K562 (cell line): ENCODE results near the gene RPH3AL. TPM values are rescaled to one million over a fixed set of nuclear protein-coding genes. Genes with fewer than 3 reads are reported as not detected.

Source experiments
- ATAC-seq: fragments of 200-7000 bp; cut with Tn5 transposase; 3 replicates; pipeline ENCODE4 v1.9.1; 2020; ENCODE audit warnings: moderate library complexity
- BruUV-seq: library from RNA; stranded (reverse); fragments of 400-500 nt; replicated peaks from 2 replicates; lab custom pipeline; 2021; lab: Mats Ljungman, UMichigan
- CTCF ChIA-PET: fragments of 300-600 bp; formaldehyde crosslinking; extraction: SDS; loops from one replicate; lab custom pipeline; 2021; ENCODE audit warnings: low intra/inter-chr PET ratio; lab: Yijun Ruan, JAX
- POLR2A ChIA-PET: fragments of 300-600, 350-650 bp; sonication (Branson Sonifier 250); formaldehyde crosslinking; extraction: SDS; loops from one replicate; lab custom pipeline; 2021; ENCODE audit warnings: antibody characterized with exemption, inconsistent platforms; lab: Yijun Ruan, JAX
- DNase-seq, 4 experiments: peaks; one replicate each; pipeline versions ENCODE4 v3.0.0 to v3.0.0-alpha.2; 2011 to 2018; ENCODE audit warnings: low spot score in 3 of 4, mixed read lengths in 3 of 4; ENCODE audit errors: extremely low read depth in 1 of 4
- FAIRE-seq: peaks from 2 replicates; lab custom pipeline; 2011; peaks lifted over from hg19 to GRCh38; lab: Jason Lieb, UNC
- H2AFZ ChIP-seq: 2 replicates; pipeline ENCODE4 v1.6.0; 2011; ENCODE audit warnings: low read depth, low read length, control low read depth, inconsistent platforms
- H3K27ac ChIP-seq: fragments of 200-600 bp; 3 replicates; pipeline ENCODE4 v1.8.0; 2011; ENCODE audit warnings: low read depth, mild to moderate bottlenecking, control low read depth, inconsistent platforms, low read length, moderate library complexity, mixed read lengths; ENCODE audit errors: extremely low read depth
- H3K27me3 ChIP-seq, 2 experiments: fragments of 300-600 bp in 1 of 2; 2 replicates in 1 of 2; 3 replicates in 1 of 2; pipeline versions ENCODE4 v1.6.0 to v1.8.0; 2011; ENCODE audit warnings: inconsistent platforms in 2 of 2, low read length in 2 of 2, mild to moderate bottlenecking in 1 of 2, mixed read lengths in 1 of 2, moderate library complexity in 1 of 2; ENCODE audit not compliant: control insufficient read depth in 2 of 2, insufficient read depth in 2 of 2
- H3K36me3 ChIP-seq: fragments of 300-600 bp; 3 replicates; pipeline ENCODE4 v1.8.0; 2011; ENCODE audit warnings: mild to moderate bottlenecking, low read length, inconsistent platforms; ENCODE audit not compliant: control insufficient read depth, insufficient read depth
- H3K4me1 ChIP-seq, 2 experiments: fragments of 200-600 bp in 1 of 2; replicated peaks in 1 of 2; 2 replicates in 1 of 2; 3 replicates in 1 of 2; pipeline versions ENCODE4 v1.5.1 to v1.8.0; 2011; ENCODE audit warnings: inconsistent platforms in 2 of 2, low read length in 2 of 2, mild to moderate bottlenecking in 1 of 2, mixed read lengths in 1 of 2, moderate library complexity in 1 of 2; ENCODE audit not compliant: control insufficient read depth in 2 of 2, insufficient read depth in 2 of 2
- H3K4me2 ChIP-seq: 2 replicates; pipeline ENCODE4 v1.6.1; 2011; ENCODE audit warnings: low read length, control low read depth, inconsistent platforms, mixed read lengths; ENCODE audit not compliant: insufficient read depth
- H3K4me3 ChIP-seq: fragments of 200-600 bp; sonication (generic), shearing (Covaris generic); 2 replicates; pipeline ENCODE4 v1.5.1; 2016; ENCODE audit warnings: control low read depth, inconsistent platforms
- H3K79me2 ChIP-seq: fragments of 200-600 bp; 3 replicates; pipeline ENCODE4 v1.8.0; 2011; ENCODE audit warnings: low read length, inconsistent platforms; ENCODE audit not compliant: control insufficient read depth, insufficient read depth
- H3K9ac ChIP-seq, 2 experiments: 2 replicates each; pipeline versions ENCODE4 v1.6.0 to v1.6.1; 2011; ENCODE audit warnings: low read depth in 2 of 2, low read length in 2 of 2, control low read depth in 1 of 2, inconsistent platforms in 1 of 2, mild to moderate bottlenecking in 1 of 2, mixed read lengths in 1 of 2; ENCODE audit not compliant: insufficient read depth in 1 of 2
- H3K9me1 ChIP-seq: one replicate; pipeline ENCODE4 v1.6.0; 2011; ENCODE audit warnings: inconsistent platforms, mild to moderate bottlenecking, low read length, moderate library complexity; ENCODE audit not compliant: control insufficient read depth, insufficient read depth
- H3K9me3 ChIP-seq: replicated peaks from 2 replicates; pipeline ENCODE4 v1.5.1; 2011; ENCODE audit warnings: low read depth, low read length, inconsistent platforms; ENCODE audit not compliant: control insufficient read depth, insufficient read depth
- H4K20me1 ChIP-seq: replicated peaks from 2 replicates; pipeline ENCODE4 v1.6.1; 2011; ENCODE audit warnings: low read length, inconsistent platforms, mixed read lengths; ENCODE audit not compliant: control insufficient read depth, insufficient read depth
- CBX3 ChIP-seq, 2 experiments: IDR thresholded peaks; 1 replicate in 1 of 2; 2 replicates in 1 of 2; pipeline ENCODE4 v1.6.1; 2012; ENCODE audit warnings: inconsistent platforms in 2 of 2, low read length in 2 of 2, borderline replicate concordance in 1 of 2, control low read depth in 1 of 2
- CC2D1A ChIP-seq: fragments of 450-650 bp; IDR thresholded peaks from 2 replicates; pipeline ENCODE4 v1.6.1; 2017; ENCODE audit warnings: mild to moderate bottlenecking
- EGR1 ChIP-seq: fragments of 450-650 bp; conservative IDR thresholded peaks from 2 replicates; pipeline ENCODE4 v1.6.1; 2017; ENCODE audit warnings: mild to moderate bottlenecking
- FIP1L1 ChIP-seq: fragments of 200-400 bp; formaldehyde crosslinking; IDR thresholded peaks from 2 replicates; pipeline ENCODE4 v1.6.1; 2018; ENCODE audit warnings: mild to moderate bottlenecking, low read depth, low read length; ENCODE audit not compliant: poor library complexity, severe bottlenecking
- GTF3C2 ChIP-seq: IDR thresholded peaks from 3 replicates; pipeline ENCODE4 v1.6.1; 2011; ENCODE audit warnings: borderline replicate concordance, mild to moderate bottlenecking, moderate library complexity; ENCODE audit not compliant: insufficient read length; ENCODE audit errors: extremely low read depth
- KLF6 ChIP-seq: fragments of 250-450 bp; sonication (Bioruptor Pico); IDR thresholded peaks from 2 replicates; pipeline ENCODE4 v1.4.0; 2020; ENCODE audit warnings: mild to moderate bottlenecking, moderate library complexity, borderline replicate concordance
- POLR3A ChIP-seq: IDR thresholded peaks from 2 replicates; pipeline ENCODE4 v1.6.1; 2011; ENCODE audit warnings: borderline replicate concordance, mild to moderate bottlenecking, moderate library complexity; ENCODE audit not compliant: insufficient read length, insufficient read depth; ENCODE audit errors: extremely low read depth
- PREB ChIP-seq: sonication (generic); formaldehyde crosslinking; IDR thresholded peaks from 2 replicates; pipeline ENCODE4 v1.8.1; 2023; ENCODE audit warnings: mild to moderate bottlenecking, missing genetic modification reagents
- RB1 ChIP-seq: fragments of 450-650 bp; IDR thresholded peaks from 2 replicates; pipeline ENCODE4 v1.6.1; 2017; ENCODE audit warnings: low read depth, mild to moderate bottlenecking
- SREBF2 ChIP-seq: sonication (generic); formaldehyde crosslinking; IDR thresholded peaks from 2 replicates; pipeline ENCODE4 v1.4.0; 2020; ENCODE audit warnings: mild to moderate bottlenecking, missing genetic modification reagents
- TAF9B ChIP-seq: fragments of 450-650 bp; IDR thresholded peaks from 2 replicates; pipeline ENCODE4 v1.6.1; 2018; ENCODE audit warnings: mild to moderate bottlenecking; ENCODE audit not compliant: partially characterized antibody
- ZNF507 ChIP-seq: conservative IDR thresholded peaks from 2 replicates; pipeline ENCODE4 v1.6.1; 2017; ENCODE audit warnings: missing genetic modification characterization, missing compliant biosample characterization
- ZNF57 ChIP-seq: fragments of 450-650 bp; formaldehyde crosslinking; IDR thresholded peaks from 2 replicates; pipeline ENCODE4 v1.4.0; 2020; ENCODE audit warnings: mild to moderate bottlenecking, moderate library complexity
- ZNF696 ChIP-seq: fragments of 250-450 bp; sonication (Bioruptor Pico); conservative IDR thresholded peaks from 2 replicates; pipeline ENCODE4 v1.4.0; 2020; ENCODE audit warnings: mild to moderate bottlenecking, moderate library complexity
- ZZZ3 ChIP-seq: fragments of 450-650 bp; IDR thresholded peaks from 2 replicates; pipeline ENCODE4 v1.6.1; 2016; ENCODE audit warnings: antibody characterized with exemption, mild to moderate bottlenecking, moderate library complexity
- WGBS: fragments of 100-300 bp; shearing (Covaris generic); methylation state at CpG from one replicate; pipeline ENCODE4 v1.1.6; 2016; ENCODE audit warnings: low coverage, mixed read lengths; ENCODE audit not compliant: insufficient coverage; ENCODE audit errors: missing lambda C conversion rate; 5-methylcytosine and 5-hydroxymethylcytosine counted together
- in situ Hi-C: fragments of 300-500 bp; cut with MboI; formaldehyde crosslinking; loops from 4 replicates; pipeline ENCODE4 v1.15.0; 2018; ENCODE audit warnings: inconsistent platforms, mixed read lengths
- intact Hi-C: fragments of 100-400 bp; cut with micrococcal nuclease; formaldehyde crosslinking; loops from 2 replicates; pipeline ENCODE4 v1.14.2; 2022
- polyA plus RNA-seq, 8 experiments: library from polyadenylated mRNA; depleted of rRNA in 4 of 8; stranded (reverse) in 5 of 8; unstranded in 3 of 8; fragments of >200 nt; fragmentation: Nextera tagmentation in 2 of 8; fragmentation: Illumina TruSeq in 1 of 8; extraction: Ambion mirVana in 2 of 8; extraction: Trizol in 1 of 8; gene quantifications; 2 replicates each; pipeline versions ENCODE4 v1.2.1 to v1.2.3, GENCODE V29; 2011 to 2014; ENCODE audit warnings: inconsistent platforms in 1 of 8, missing spikeins in 1 of 8
- total RNA-seq, 7 experiments: library from RNA; depleted of rRNA in 6 of 7; stranded (reverse); fragments of >200 nt in 6 of 7; fragmentation: Illumina TruSeq in 2 of 7; extraction: Trizol in 2 of 7; gene quantifications; 2 replicates each; pipeline versions ENCODE4 v1.2.1 to v1.2.3, GENCODE V29; 2011 to 2021; ENCODE audit warnings: low replicate concordance in 1 of 7

Gene RPH3AL
- total and polyA plus RNA-seq, 9 of the 15 experiments (the other 6 are each of a cell fraction or from before 2014, with no cell fraction given): 0.18 to 1.7 (median 0.39) TPM

- no peak for DNase-seq
- TF ChIP-seq CC2D1A (no peak), PREB (CRISPR knock-in tag) (no peak), POLR3A (no peak), TAF9B (no peak), GTF3C2 (no peak), ZZZ3 (no peak), EGR1 (no peak), ZNF507 (tag) (no peak), ZNF57 (CRISPR knock-in tag) (no peak), FIP1L1 (no peak), CBX3 (IDR thresholded peaks at IDR 0.05; ENCODE audit: borderline replicate concordance in 1 of 2, low read length in 2 of 2) (no peak), KLF6 (CRISPR knock-in tag) (no peak), ZNF696 (CRISPR knock-in tag) (no peak), RB1 (no peak), SREBF2 (CRISPR knock-in tag) (no peak)
- no peak for FAIRE-seq
- H3K9me3 ChIP-seq: no peaks in the 10 kb centered on the region
- peaks cover 0 to 7% of the 10 kb centered on the region in 2 experiments; a peak in 2 of 5 replicates for H3K4me1 ChIP-seq
- ChIA-PET CTCF (no interaction called here), POLR2A (no interaction called here)
- in situ Hi-C loops (no loop called here), intact Hi-C loops (no loop called here)
- no peaks in the 10 kb centered on the region for H3K9me1 ChIP-seq
- H3K27ac ChIP-seq: no peak overlapping the region
- WGBS: 13% methylated on average over 18 of the region's 28 CpGs
- H3K36me3 ChIP-seq: no peaks in the 10 kb centered on the region
- no peaks in the 10 kb centered on the region for H4K20me1 ChIP-seq
- H3K79me2 ChIP-seq: no peaks in the 10 kb centered on the region
- H3K4me3 ChIP-seq: no peak overlapping the region
- no TSS peak for BruUV-seq
- ATAC-seq: no peak
- no peak overlapping the region for H2AFZ ChIP-seq
- peaks cover 0 to 11% of the 10 kb centered on the region in 2 experiments; a peak in 2 of 5 replicates for H3K27me3 ChIP-seq
- H3K4me2 ChIP-seq: no peak overlapping the region
- no peak overlapping the region for H3K9ac ChIP-seq
Observed at GRCh38 chr17:273981-274832, 78.4 kb downstream of the RPH3AL start.
